ENCODE data around the gene DBR1. TPM values are rescaled to one million over a fixed set of nuclear protein-coding genes. Genes with fewer than 3 reads are reported as not detected.
A peak's percentile ranks its signal among the peaks of the same experiment; 100 is the strongest.

The DBR1 gene
- total RNA-seq, 1 experiment from 2014 or later: 33.1 TPM

GRCh38 chr3:138125548-138126221, 49.0 kb downstream of the DBR1 start:
- BruUV-seq (replicated peaks): no TSS peak
- POLR2A ChIA-PET (ENCODE audit: low non-redundant PET): interaction anchor here (0.6 kb wide), 1 partner anchor 26 kb away, joined by 3 read pairs; no protein-coding TSS in a partner anchor
- intact Hi-C loops (cut with micrococcal nuclease; ENCODE audit: unreplicated experiment): no loop called here
- Histone ChIP-seq H3K27ac (ENCODE audit: low read depth, low read length, poor library complexity, severe bottlenecking) (no peak overlapping the region), H3K27me3 (replicated peaks; ENCODE audit: insufficient read depth, low read depth, low read length, poor library complexity) (no peaks in the 10 kb centered on the region), H3K9me3 (ENCODE audit: low read depth, low read length, poor library complexity, severe bottlenecking) (peaks cover 3% of the 10 kb centered on the region), H3K36me3 (ENCODE audit: insufficient read depth, low read length, poor library complexity, severe bottlenecking) (no peaks in the 10 kb centered on the region), H3K4me1 (ENCODE audit: insufficient read depth, low read length, poor library complexity, severe bottlenecking) (peaks cover 12% of the 10 kb centered on the region), H3K4me3 (ENCODE audit: low read depth, low read length, poor library complexity, severe bottlenecking) (no peak overlapping the region)
- peak; percentile 19 for DNase-seq (ENCODE audit: low spot score)
- CTCF ChIA-PET: no interaction called here
- TF ChIP-seq CTCF (conservative IDR thresholded peaks at IDR 0.05; ENCODE audit: low read depth, low read length) (no peak), EZH2 (IDR thresholded peaks at IDR 0.05; ENCODE audit: borderline replicate concordance, low read depth, low read length, poor library complexity, severe bottlenecking) (no peak)

- peaks cover 3% of the 10 kb centered on the region for H3K9me3 ChIP-seq (ENCODE audit: low read depth, low read length, poor library complexity, severe bottlenecking)
- no peak overlapping the region for H3K4me3 ChIP-seq (ENCODE audit: low read depth, low read length, poor library complexity, severe bottlenecking)
- H3K27ac ChIP-seq (ENCODE audit: low read depth, low read length, poor library complexity, severe bottlenecking): no peak overlapping the region
- H3K4me1 ChIP-seq (ENCODE audit: insufficient read depth, low read length, poor library complexity, severe bottlenecking): peaks cover 12% of the 10 kb centered on the region
- CTCF ChIA-PET: no interaction called here
- intact Hi-C loops (cut with micrococcal nuclease; ENCODE audit: unreplicated experiment): no loop called here
- no peaks in the 10 kb centered on the region for H3K27me3 ChIP-seq (replicated peaks; ENCODE audit: insufficient read depth, low read depth, low read length, poor library complexity)
- no peak for TF ChIP-seq CTCF (conservative IDR thresholded peaks at IDR 0.05; ENCODE audit: low read depth, low read length)
- no peak for TF ChIP-seq EZH2 (IDR thresholded peaks at IDR 0.05; ENCODE audit: borderline replicate concordance, low read depth, low read length, poor library complexity, severe bottlenecking)
- POLR2A ChIA-PET (ENCODE audit: low non-redundant PET): no interaction called here
- DNase-seq (ENCODE audit: low spot score): peak; percentile 35
- BruUV-seq (replicated peaks): no TSS peak
- H3K36me3 ChIP-seq (ENCODE audit: insufficient read depth, low read length, poor library complexity, severe bottlenecking): no peaks in the 10 kb centered on the region
Observed at GRCh38 chr3:138124706-138125355, 49.9 kb downstream of the DBR1 start.

GRCh38 chr3:138124188-138124587, 50.5 kb downstream of the DBR1 start:
- DNase-seq (ENCODE audit: low spot score): no peak
- BruUV-seq (replicated peaks): no TSS peak
- intact Hi-C loops (cut with micrococcal nuclease; ENCODE audit: unreplicated experiment): no loop called here
- no peaks in the 10 kb centered on the region for H3K27me3 ChIP-seq (replicated peaks; ENCODE audit: insufficient read depth, low read depth, low read length, poor library complexity)
- H3K36me3 ChIP-seq (ENCODE audit: insufficient read depth, low read length, poor library complexity, severe bottlenecking): no peaks in the 10 kb centered on the region
- no peak for TF ChIP-seq EZH2 (IDR thresholded peaks at IDR 0.05; ENCODE audit: borderline replicate concordance, low read depth, low read length, poor library complexity, severe bottlenecking)
- TF ChIP-seq CTCF (conservative IDR thresholded peaks at IDR 0.05; ENCODE audit: low read depth, low read length): no peak
- no peak overlapping the region for H3K27ac ChIP-seq (ENCODE audit: low read depth, low read length, poor library complexity, severe bottlenecking)
- ChIA-PET CTCF (no interaction called here), POLR2A (ENCODE audit: low non-redundant PET) (no interaction called here)
- no peak overlapping the region for H3K4me3 ChIP-seq (ENCODE audit: low read depth, low read length, poor library complexity, severe bottlenecking)
- H3K4me1 ChIP-seq (ENCODE audit: insufficient read depth, low read length, poor library complexity, severe bottlenecking): peaks cover 12% of the 10 kb centered on the region
- H3K9me3 ChIP-seq (ENCODE audit: low read depth, low read length, poor library complexity, severe bottlenecking): peaks cover 3% of the 10 kb centered on the region
